GM23338 (cell line): Measurements from ENCODE around the gene NANOGP8.

ENCODE experiments used
- EZH2 ChIP-seq: fragments of 200-600 bp; sonication (generic); IDR thresholded peaks from one replicate; pipeline ENCODE4 v1.8.0; 2017; ENCODE audit warnings: antibody characterized with exemption, mild to moderate bottlenecking, low read depth; ENCODE audit not compliant: unreplicated experiment
- JUNB ChIP-seq: IDR thresholded peaks from one replicate; pipeline ENCODE4 v1.6.1; 2016; ENCODE audit warnings: antibody characterized with exemption; ENCODE audit not compliant: unreplicated experiment
- POLR2AphosphoS5 ChIP-seq: IDR thresholded peaks from 2 replicates; pipeline ENCODE4 v1.6.1; 2016; ENCODE audit warnings: antibody characterized with exemption, low read depth
- TF ChIP-seq, protein P1 (sequence below), 2 experiments: fragments of 200-600 bp in 1 of 2; sonication (generic) in 1 of 2; conservative IDR thresholded peaks; 2 replicates each; pipeline versions ENCODE4 v1.5.1 to v1.6.1; 2016 to 2017; ENCODE audit warnings: antibody characterized with exemption in 2 of 2, low read depth in 2 of 2, mild to moderate bottlenecking in 2 of 2, moderate library complexity in 1 of 2

DNA sequence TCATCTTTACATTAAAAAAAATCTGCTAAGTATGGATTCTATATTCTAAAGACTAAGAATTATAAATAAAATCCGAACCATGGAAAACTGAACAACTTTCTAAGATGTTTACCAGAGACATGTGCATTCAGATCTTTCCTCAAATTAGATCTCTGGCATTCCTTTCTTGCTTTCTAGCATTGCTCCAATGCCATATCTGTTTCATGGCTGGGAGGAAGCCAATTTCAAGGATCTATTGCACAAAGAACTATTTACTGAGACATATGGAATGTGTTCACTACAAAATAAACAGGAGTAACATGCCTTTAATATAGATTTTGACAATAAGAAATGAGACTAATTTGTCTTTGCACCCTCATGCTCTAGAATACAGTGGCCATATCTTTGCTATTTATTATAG is 45.1 kb upstream of the NANOGP8 start:
- TF ChIP-seq, protein P1, sequence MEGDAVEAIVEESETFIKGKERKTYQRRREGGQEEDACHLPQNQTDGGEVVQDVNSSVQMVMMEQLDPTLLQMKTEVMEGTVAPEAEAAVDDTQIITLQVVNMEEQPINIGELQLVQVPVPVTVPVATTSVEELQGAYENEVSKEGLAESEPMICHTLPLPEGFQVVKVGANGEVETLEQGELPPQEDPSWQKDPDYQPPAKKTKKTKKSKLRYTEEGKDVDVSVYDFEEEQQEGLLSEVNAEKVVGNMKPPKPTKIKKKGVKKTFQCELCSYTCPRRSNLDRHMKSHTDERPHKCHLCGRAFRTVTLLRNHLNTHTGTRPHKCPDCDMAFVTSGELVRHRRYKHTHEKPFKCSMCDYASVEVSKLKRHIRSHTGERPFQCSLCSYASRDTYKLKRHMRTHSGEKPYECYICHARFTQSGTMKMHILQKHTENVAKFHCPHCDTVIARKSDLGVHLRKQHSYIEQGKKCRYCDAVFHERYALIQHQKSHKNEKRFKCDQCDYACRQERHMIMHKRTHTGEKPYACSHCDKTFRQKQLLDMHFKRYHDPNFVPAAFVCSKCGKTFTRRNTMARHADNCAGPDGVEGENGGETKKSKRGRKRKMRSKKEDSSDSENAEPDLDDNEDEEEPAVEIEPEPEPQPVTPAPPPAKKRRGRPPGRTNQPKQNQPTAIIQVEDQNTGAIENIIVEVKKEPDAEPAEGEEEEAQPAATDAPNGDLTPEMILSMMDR (conservative IDR thresholded peaks at IDR 0.05; ENCODE audit: low read depth in 2 of 2): no peak
- no peak for TF ChIP-seq JUNB
- no peak for TF ChIP-seq EZH2
- no peak for TF ChIP-seq POLR2AphosphoS5
